Activated CD4-positive, alpha-beta T cell treated with anti-CD3 and anti-CD28 coated beads, Interleukin-10, Interleukin-2, amounts not matched to agents 100 ng/mL and 50 ng/mL, durations not matched to agents 16 hours and 8 hours (primary cell): Measurements from ENCODE around the gene EDIL3.

Source experiments
- DNase-seq: peaks from one replicate; pipeline ENCODE4 v3.0.0-alpha.2; 2020

Gene EDIL3

GRCh38 chr5:84149094-84149493, 235.6 kb downstream of the EDIL3 start:
- no peak for DNase-seq

GRCh38 chr5:84148651-84149050, 236.0 kb downstream of the EDIL3 start:
- no peak for DNase-seq

GRCh38 chr5:84137541-84137940, 247.1 kb downstream of the EDIL3 start:
- no peak for DNase-seq

- DNase-seq = no peak
Observed at GRCh38 chr5:84131372-84131771, 253.3 kb downstream of the EDIL3 start.

- DNase-seq = no peak
Observed at GRCh38 chr5:84130006-84130580, 254.6 kb downstream of the EDIL3 start.

- no peak for DNase-seq
Observed at GRCh38 chr5:84125216-84125615, 259.5 kb downstream of the EDIL3 start.

- no peak for DNase-seq
Observed at GRCh38 chr5:84119252-84119651, 265.4 kb downstream of the EDIL3 start.

GRCh38 chr5:84118551-84118950, 266.1 kb downstream of the EDIL3 start:
- no peak for DNase-seq

GRCh38 chr5:84115727-84116126, 269.0 kb downstream of the EDIL3 start:
- DNase-seq = no peak

- DNase-seq = no peak
Observed at GRCh38 chr5:84113246-84114105, 271.2 kb downstream of the EDIL3 start.

- DNase-seq = no peak
Observed at GRCh38 chr5:84092738-84093137, 291.9 kb downstream of the EDIL3 start.

GRCh38 chr5:84091127-84091799, 293.4 kb downstream of the EDIL3 start:
- no peak for DNase-seq

- DNase-seq = peak; percentile 1
Observed at GRCh38 chr5:84088996-84089395, 295.7 kb downstream of the EDIL3 start.

- DNase-seq = no peak
Observed at GRCh38 chr5:84086511-84086910, 298.2 kb downstream of the EDIL3 start.

GRCh38 chr5:84085387-84086041, 299.2 kb downstream of the EDIL3 start:
- no peak for DNase-seq

GRCh38 chr5:84080908-84081307, 303.8 kb downstream of the EDIL3 start:
- DNase-seq = no peak

GRCh38 chr5:84072339-84072738, 312.3 kb downstream of the EDIL3 start:
- DNase-seq = no peak

- no peak for DNase-seq
Observed at GRCh38 chr5:84069608-84070179, 315.0 kb downstream of the EDIL3 start.

GRCh38 chr5:84063041-84063440, 321.6 kb downstream of the EDIL3 start:
- no peak for DNase-seq

- no peak for DNase-seq
Observed at GRCh38 chr5:84059672-84060071, 325.0 kb downstream of the EDIL3 start.

- no peak for DNase-seq
Observed at GRCh38 chr5:84058561-84058960, 326.1 kb downstream of the EDIL3 start.

- DNase-seq = no peak
Observed at GRCh38 chr5:84057211-84057610, 327.5 kb downstream of the EDIL3 start.

GRCh38 chr5:84045964-84046363, 338.7 kb downstream of the EDIL3 start:
- no peak for DNase-seq
